Activated CD4-positive, alpha-beta T cell treated with anti-CD3 and anti-CD28 coated beads, Interleukin-2, amount 50 U/mL, for 48 hours (primary cell): ENCODE results near the gene TMEM54.

ENCODE experiments used
- DNase-seq, 2 experiments: peaks; one replicate each; pipeline ENCODE4 v3.0.0-alpha.2; 2020

TMEM54 gene, protein sequence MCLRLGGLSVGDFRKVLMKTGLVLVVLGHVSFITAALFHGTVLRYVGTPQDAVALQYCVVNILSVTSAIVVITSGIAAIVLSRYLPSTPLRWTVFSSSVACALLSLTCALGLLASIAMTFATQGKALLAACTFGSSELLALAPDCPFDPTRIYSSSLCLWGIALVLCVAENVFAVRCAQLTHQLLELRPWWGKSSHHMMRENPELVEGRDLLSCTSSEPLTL

DNA sequence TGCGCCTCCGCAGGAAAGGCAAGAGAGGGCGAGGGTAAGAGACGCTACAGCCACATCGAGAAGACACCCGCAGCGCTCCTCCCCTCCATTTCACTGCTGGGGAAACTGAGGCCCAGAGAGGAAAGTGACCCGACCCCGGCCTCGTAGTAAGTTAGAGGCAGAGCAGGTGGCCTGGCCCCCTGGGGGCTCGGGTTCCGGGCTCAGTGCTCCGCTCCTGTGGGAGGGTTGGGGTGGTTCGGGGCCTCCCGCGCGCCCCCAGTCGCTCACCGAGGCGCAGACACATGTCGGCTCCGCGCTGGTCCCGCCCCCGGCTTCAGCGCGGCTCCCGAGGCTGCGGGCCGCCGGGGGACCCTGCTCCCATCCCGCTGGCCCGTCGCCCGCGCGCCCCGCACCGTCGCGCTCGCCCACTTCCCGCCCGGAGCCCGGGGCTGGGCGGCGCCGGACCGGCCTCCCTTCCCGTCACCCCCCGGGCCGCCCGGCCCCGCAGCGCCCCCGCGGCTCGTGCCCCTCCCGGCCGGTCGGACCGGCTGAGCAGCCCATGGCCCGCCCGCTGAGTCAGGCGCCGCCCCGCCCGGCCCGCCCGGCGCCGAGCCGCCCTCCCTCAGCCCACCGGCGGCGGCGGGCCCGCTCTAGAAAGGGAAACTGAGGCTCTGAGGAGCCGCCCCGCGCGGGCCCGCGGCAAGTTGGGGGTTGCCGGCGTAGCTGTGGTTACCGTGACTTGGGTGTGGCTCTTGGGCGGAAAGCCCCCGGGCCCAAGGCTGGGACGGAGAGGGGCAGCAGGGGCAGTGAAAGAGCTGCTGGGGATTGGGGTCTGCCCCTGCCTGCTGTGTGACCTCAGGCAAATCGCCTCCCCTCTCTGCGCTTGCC is at the start of gene TMEM54:
TSS of gene TMEM54 (minus strand) at position 434 of the 867 bp plus-strand sequence. CDS start at position 283, 151 bp downstream.
- DNase-seq, result no peak

GRCh38 chr1:32949519-32949918 is 48.3 kb upstream of the TMEM54 start:
- no peak for DNase-seq

GRCh38 chr1:32948905-32949304 is 47.7 kb upstream of the TMEM54 start:
- DNase-seq, result no peak

- DNase-seq, result no peak
Observed at GRCh38 chr1:32948390-32948722, 47.2 kb upstream of the TMEM54 start.

DNA sequence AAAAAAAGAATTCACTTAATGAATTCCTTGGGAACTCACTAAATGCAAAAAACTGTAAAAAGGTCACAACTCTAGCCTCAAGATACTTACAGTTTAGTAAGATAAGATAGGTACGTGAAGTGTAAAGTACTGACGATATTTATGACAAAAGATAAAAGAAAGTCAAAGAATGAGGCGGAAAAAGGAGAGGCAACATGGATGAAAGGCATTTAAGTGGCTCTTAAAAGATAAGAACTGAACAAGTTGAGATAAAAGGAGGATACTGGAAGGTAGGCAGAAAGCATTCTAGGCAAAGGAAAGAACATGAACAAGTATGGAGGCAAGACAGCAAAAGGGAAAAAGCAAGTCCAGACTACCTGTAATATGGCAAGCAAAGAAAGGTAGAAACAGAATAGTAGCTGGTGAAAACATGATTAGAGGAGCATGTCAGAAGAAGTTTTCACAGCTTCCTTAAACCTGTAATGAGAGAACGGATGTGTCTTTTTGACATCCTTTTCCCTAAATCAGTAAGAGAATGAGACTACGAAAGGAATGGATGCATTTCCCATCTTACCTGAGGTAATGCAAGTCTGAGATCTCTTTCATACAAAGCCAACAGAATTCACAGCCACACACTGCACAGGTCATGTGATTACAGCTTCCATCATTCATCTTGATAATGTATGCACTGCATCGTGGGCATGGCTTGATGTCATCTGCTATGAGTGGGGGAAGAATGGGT is 46.6 kb upstream of the TMEM54 start:
- DNase-seq, result no peak

- no peak for DNase-seq
Observed at GRCh38 chr1:32946413-32946812, 45.2 kb upstream of the TMEM54 start.

DNA sequence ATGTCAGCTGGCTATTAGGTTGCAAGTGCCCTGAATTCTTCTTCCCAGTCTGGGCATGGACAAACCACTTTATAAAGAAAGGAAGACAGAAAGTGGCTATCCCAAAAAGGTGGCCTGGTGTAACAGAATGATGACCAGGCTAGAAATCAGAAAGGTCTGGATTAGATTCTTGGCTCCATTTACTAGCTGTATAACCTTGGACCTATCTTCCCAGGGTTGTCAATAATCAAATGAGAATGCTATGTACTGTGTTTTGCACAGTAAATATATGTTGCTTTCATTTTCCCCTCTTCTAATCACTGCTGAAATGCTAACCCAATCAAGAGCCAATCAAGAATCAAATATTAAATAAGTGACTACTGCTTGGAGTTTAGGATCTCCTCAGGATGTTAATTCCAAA is 43.0 kb upstream of the TMEM54 start:
- no peak for DNase-seq

DNA sequence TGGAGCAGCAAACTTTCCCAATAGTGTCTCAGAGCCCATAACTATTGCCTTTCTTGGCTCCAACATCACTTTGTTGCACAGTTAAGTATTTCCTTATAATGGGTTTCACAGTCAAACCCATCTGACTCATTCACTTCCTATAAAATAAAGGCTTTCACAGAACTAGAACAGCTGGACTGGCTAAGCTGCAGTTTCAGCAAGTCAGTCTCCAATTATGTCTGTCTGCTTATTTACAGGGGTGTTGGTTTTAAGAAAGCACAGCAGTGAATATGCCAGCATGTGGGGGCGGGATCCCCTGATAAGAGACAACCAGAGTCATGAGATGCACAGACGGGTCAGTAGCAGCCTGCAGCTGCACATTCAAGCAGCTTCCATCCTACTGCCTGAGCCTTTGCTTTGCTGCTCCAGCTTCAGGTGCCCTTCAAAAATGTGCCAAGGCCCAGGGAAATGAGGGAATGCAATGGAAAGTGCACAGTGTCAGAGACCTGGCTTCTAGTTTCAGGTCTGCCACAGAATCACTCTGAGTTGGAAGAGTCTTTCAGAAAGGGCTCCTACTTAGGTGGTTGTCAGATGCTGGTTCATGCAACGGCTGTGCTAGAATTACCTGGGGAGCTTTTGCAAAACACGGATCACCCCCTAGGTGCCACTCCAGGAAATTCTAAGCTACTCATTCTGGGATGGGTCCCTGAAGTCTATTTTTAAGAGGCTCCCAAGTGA is 38.6 kb upstream of the TMEM54 start:
- peak; percentile 21 to 40 for DNase-seq

GRCh38 chr1:32937061-32937460 is 35.9 kb upstream of the TMEM54 start:
- no peak for DNase-seq

DNA sequence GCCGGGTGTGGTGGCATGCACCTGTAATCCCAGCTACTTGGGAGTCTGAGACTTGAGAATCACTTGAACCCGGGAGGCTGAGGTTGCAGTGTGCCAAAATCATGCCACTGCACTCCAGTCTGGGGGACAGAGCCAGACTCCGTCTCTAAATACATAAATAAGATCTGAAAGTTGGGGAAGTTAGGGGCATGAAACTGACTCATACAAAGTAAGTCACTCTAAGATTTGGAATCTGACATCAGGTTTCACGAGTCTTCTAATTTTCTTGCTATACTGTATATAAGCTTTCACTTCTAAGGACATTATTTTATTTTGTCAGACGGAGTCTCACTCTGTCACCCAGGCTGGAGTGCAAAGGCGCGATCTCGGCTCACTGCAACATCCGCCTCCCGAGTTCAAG is 33.3 kb upstream of the TMEM54 start:
- no peak for DNase-seq

GRCh38 chr1:32933742-32934322 is 32.6 kb upstream of the TMEM54 start:
- no peak for DNase-seq

DNA sequence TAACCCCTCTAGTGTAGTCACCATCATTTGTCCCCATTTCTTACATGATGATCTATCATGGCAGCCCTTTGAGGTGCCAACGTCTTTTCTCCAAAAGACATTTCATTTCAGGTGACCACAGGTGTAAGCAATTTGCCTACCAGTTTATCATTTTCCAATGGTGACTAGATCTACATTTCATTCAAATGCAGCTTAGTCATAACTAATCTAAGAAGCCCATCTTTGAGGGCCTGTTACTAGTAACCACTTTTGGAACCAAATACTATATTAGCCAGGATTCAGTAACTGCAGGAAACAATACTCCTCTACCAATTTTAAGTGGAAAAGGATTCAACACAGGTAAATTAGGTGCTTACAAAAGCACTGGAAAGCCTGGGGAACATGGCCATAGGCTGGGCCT is 30.6 kb upstream of the TMEM54 start:
- DNase-seq, result no peak

DNA sequence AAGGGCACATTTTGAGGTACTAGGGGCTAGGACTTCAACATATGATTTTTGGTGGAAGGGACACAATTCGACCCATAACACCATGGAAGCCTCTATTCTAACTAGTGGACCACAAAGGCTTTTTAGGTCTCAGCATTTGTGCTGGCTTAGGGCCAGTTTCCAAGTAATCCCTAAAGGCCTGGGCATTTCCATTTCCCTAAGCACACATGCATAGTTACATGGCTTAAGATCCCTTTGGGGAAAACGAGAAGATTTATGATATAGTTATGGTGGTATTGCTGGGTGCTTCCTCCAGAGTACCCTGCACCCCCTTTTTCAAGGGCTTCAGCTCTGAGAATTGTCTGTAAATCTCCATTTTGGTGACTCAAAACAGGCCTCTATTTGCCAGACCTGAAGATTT is 28.2 kb upstream of the TMEM54 start:
- DNase-seq, result no peak

- no peak for DNase-seq
Observed at GRCh38 chr1:32928715-32929114, 27.5 kb upstream of the TMEM54 start.

- DNase-seq, result no peak
Observed at GRCh38 chr1:32928285-32928684, 27.1 kb upstream of the TMEM54 start.

- DNase-seq, result no peak
Observed at GRCh38 chr1:32927441-32927840, 26.3 kb upstream of the TMEM54 start.

DNA sequence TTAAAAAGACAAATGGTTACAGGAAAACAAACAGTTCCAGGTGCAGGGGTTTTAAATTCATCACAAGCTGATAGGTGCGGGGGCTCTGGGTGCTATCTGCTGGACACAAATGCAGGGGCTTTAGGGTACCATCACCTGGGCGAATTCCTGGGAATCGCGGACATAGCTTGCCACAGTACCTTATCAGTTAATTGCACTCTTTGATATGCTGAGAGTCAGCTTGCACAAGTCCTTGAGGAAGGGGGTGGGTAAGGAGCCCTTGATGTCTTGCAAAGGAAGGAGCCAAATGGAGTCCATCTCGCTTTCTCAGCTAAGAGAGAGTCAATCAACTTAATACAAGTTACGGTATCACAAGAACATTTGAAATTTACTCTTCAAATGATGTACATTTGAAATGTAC is 25.4 kb upstream of the TMEM54 start:
- no peak for DNase-seq

- peak in 1 of 2 experiments; percentile 33 for DNase-seq
Observed at GRCh38 chr1:32925403-32926162, 24.4 kb upstream of the TMEM54 start.

GRCh38 chr1:32924881-32925344 is 23.7 kb upstream of the TMEM54 start:
- peak in 1 of 2 experiments; percentile 24 for DNase-seq

DNA sequence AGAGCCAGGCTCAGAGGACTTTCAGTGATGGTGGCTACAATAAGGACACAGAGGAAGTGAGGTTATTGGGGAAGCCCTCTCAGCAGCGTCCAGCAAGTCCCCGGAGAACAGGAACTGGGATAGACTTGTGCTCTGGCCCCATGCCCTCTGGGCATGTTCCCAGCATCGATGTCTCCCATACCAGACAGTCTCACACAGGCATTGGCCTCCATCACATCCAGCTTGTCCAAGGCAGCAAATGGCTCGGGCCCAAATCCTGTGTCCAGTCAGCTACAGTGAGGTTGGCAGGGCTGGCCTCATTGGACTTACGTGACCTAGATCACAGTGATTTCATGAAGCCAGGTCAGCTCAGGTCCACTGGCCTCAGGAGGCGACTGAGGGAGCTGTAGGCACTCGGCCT is 19.6 kb upstream of the TMEM54 start:
- no peak for DNase-seq

DNA sequence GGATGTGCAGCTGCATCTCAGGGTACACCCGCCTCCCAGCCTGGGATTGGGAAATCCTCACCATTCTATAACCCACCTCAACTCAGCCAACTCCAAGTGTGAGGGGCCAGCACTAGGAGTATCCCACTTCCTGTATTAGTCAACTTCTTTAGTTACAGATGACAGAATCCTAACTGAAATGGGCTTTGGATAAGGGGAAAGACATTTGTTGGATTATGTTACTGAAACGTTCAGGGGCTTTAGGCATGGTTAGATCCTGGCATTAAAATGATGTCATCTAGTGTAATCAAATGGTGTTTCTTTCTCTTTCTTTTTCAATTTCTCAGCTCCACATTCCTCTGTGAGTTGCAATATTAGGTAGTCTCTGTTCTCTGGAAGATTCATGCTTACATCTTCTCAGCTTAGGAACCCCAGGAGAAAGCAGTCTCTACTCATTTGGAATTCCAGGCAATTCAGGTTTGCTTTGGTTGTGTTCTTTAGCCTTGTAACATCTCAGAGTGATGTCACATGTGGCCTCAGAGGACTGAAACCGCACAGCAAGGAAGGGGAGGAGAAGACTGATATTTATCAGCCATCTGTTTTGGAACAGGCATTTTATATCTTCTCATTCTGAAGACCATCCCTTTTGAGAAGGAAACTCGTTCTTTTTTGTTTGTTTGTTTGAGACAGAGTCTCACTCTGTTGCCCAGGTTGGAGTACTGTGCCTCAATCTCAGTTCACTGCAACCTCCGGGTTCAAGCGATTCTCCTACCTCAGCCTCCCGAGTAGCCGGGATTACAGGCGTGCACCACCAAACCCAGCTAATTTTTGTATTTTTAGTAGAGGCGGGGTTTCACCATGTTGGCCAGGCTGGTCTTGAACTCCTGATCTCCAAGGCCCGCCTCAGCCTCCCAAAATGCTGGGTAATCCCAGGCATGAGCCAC is 18.9 kb upstream of the TMEM54 start:
- DNase-seq, result no peak
